HEK293 (cell line): Measurements from ENCODE around the gene SVIL.

Experiments
- CTCF ChIA-PET: fragments of 350-600 bp; formaldehyde crosslinking; extraction: SDS; loops from one replicate; lab custom pipeline; 2021; ENCODE audit warnings: antibody characterized with exemption; lab: Yijun Ruan, JAX
- POLR2A ChIA-PET: fragments of 300-600 bp; formaldehyde crosslinking; extraction: SDS; loops from one replicate; lab custom pipeline; 2020; ENCODE audit warnings: antibody characterized with exemption, inconsistent platforms; lab: Yijun Ruan, JAX
- H3K27ac ChIP-seq: fragments of 200-500 bp; sonication (Bioruptor generic); 2 replicates; pipeline ENCODE4 v1.5.1; 2014; ENCODE audit warnings: low read depth, low read length, control low read depth, inconsistent platforms; ENCODE audit errors: extremely low read depth
- H3K36me3 ChIP-seq, 2 experiments: fragments of 200-500 bp in 1 of 2; sonication (Bioruptor generic) in 1 of 2; 1 replicate in 1 of 2; 2 replicates in 1 of 2; pipeline ENCODE4 v1.5.1; 2014 to 2017; ENCODE audit warnings: inconsistent platforms in 2 of 2, low read length in 2 of 2; ENCODE audit not compliant: control insufficient read depth in 2 of 2, insufficient read depth in 1 of 2
- H3K4me1 ChIP-seq: fragments of 200-500 bp; sonication (Bioruptor generic); 2 replicates; pipeline ENCODE4 v1.5.1; 2014; ENCODE audit warnings: mild to moderate bottlenecking, low read length, inconsistent platforms; ENCODE audit not compliant: control insufficient read depth, insufficient read depth
- H3K4me3 ChIP-seq: 2 replicates; pipeline ENCODE4 v1.5.1; 2011; ENCODE audit warnings: low read depth, mild to moderate bottlenecking, control low read depth, low read length, moderate library complexity
- H3K9me3 ChIP-seq: fragments of 200-500 bp; sonication (Bioruptor generic); 2 replicates; pipeline ENCODE4 v1.5.1; 2014; ENCODE audit warnings: low read depth, low read length, inconsistent platforms; ENCODE audit not compliant: control insufficient read depth, insufficient read depth
- BCL11B ChIP-seq: fragments of 450-650 bp; formaldehyde crosslinking; IDR thresholded peaks from 2 replicates; pipeline ENCODE4 v1.5.1; 2016; ENCODE audit warnings: low read depth, missing biosample characterization, missing genetic modification characterization
- GLIS1 ChIP-seq: fragments of 450-650 bp; formaldehyde crosslinking; IDR thresholded peaks from 2 replicates; pipeline ENCODE4 v1.5.1; 2016; ENCODE audit warnings: missing biosample characterization, missing genetic modification characterization
- PRDM10 ChIP-seq: fragments of 450-650 bp; formaldehyde crosslinking; IDR thresholded peaks from 2 replicates; pipeline ENCODE4 v1.5.1; 2016; ENCODE audit warnings: missing biosample characterization, missing genetic modification characterization
- ZBTB20 ChIP-seq: fragments of 450-650 bp; formaldehyde crosslinking; IDR thresholded peaks from 2 replicates; pipeline ENCODE4 v1.5.1; 2016; ENCODE audit warnings: missing biosample characterization, missing genetic modification characterization
- ZBTB48 ChIP-seq: fragments of 450-650 bp; formaldehyde crosslinking; IDR thresholded peaks from 2 replicates; pipeline ENCODE4 v1.5.1; 2016; ENCODE audit warnings: missing biosample characterization, missing genetic modification characterization
- ZNF18 ChIP-seq: fragments of 450-650 bp; formaldehyde crosslinking; IDR thresholded peaks from 2 replicates; pipeline ENCODE4 v1.5.1; 2016; ENCODE audit warnings: missing biosample characterization, missing genetic modification characterization
- ZNF214 ChIP-seq: fragments of 450-650 bp; formaldehyde crosslinking; IDR thresholded peaks from 2 replicates; pipeline ENCODE4 v1.5.1; 2017; ENCODE audit warnings: missing biosample characterization, mild to moderate bottlenecking, missing genetic modification characterization, borderline replicate concordance
- ZNF266 ChIP-seq: fragments of 450-650 bp; formaldehyde crosslinking; IDR thresholded peaks from 2 replicates; pipeline ENCODE4 v1.5.1; 2016; ENCODE audit warnings: missing biosample characterization, missing genetic modification characterization, low read depth
- ZNF362 ChIP-seq: fragments of 450-650 bp; formaldehyde crosslinking; IDR thresholded peaks from 2 replicates; pipeline ENCODE4 v1.5.1; 2016; ENCODE audit warnings: missing biosample characterization, missing genetic modification characterization
- ZNF37A ChIP-seq: fragments of 450-650 bp; IDR thresholded peaks from 2 replicates; pipeline ENCODE4 v1.5.1; 2018; ENCODE audit warnings: missing biosample characterization, missing genetic modification characterization
- ZNF449 ChIP-seq: fragments of 450-650 bp; formaldehyde crosslinking; IDR thresholded peaks from 2 replicates; pipeline ENCODE4 v1.5.1; 2017; ENCODE audit warnings: missing biosample characterization, mild to moderate bottlenecking, missing genetic modification characterization, moderate library complexity
- ZNF518A ChIP-seq: fragments of 450-650 bp; formaldehyde crosslinking; conservative IDR thresholded peaks from 2 replicates; pipeline ENCODE4 v1.5.1; 2016; ENCODE audit warnings: low read depth, missing biosample characterization, missing genetic modification characterization
- ZNF521 ChIP-seq: fragments of 450-650 bp; formaldehyde crosslinking; IDR thresholded peaks from 2 replicates; pipeline ENCODE4 v1.5.1; 2017; ENCODE audit warnings: missing biosample characterization, mild to moderate bottlenecking, missing genetic modification characterization
- ZNF645 ChIP-seq: fragments of 450-650 bp; formaldehyde crosslinking; IDR thresholded peaks from 2 replicates; pipeline ENCODE4; 2016; ENCODE audit warnings: missing biosample characterization, missing genetic modification characterization
- ZNF704 ChIP-seq: fragments of 450-650 bp; formaldehyde crosslinking; IDR thresholded peaks from 2 replicates; pipeline ENCODE4 v1.5.1; 2016; ENCODE audit warnings: missing biosample characterization, missing genetic modification characterization

The SVIL gene

GRCh38 chr10:29600067-29600466 is 34.7 kb downstream of the SVIL start (continued):
- no peak for TF ChIP-seq ZNF37A (tag by site-specific recombination)
- no peak for TF ChIP-seq ZNF521 (tag by site-specific recombination)
- TF ChIP-seq PRDM10 (tag by site-specific recombination): peak; percentile 11; the same call in 1 of the 2 replicates

- CTCF ChIA-PET: interaction anchor here (0.5 to 1.1 kb wide), 2 partner anchors 30 to 81 kb away, joined by 3 read pairs; no protein-coding TSS in a partner anchor
Measured at GRCh38 chr10:29598851-29599311, 35.9 kb downstream of the SVIL start.

GRCh38 chr10:29596826-29597225 is 37.9 kb downstream of the SVIL start:
- Histone ChIP-seq H3K36me3 (no peaks in the 10 kb centered on the region), H3K4me3 (no peak overlapping the region), H3K9me3 (no peaks in the 10 kb centered on the region), H3K27ac (no peak overlapping the region), H3K4me1 (no peaks in the 10 kb centered on the region)
- ChIA-PET CTCF (no interaction called here), POLR2A (no interaction called here)
- TF ChIP-seq ZNF18 (tag by site-specific recombination) (no peak), BCL11B (tag by site-specific recombination) (no peak), ZNF214 (tag by site-specific recombination) (no peak), ZNF645 (tag by site-specific recombination) (no peak), ZNF266 (tag by site-specific recombination) (no peak), ZBTB48 (tag by site-specific recombination) (no peak), ZNF362 (tag by site-specific recombination) (no peak), ZBTB20 (tag by site-specific recombination) (no peak), ZNF518A (tag by site-specific recombination) (no peak), ZNF704 (tag by site-specific recombination) (no peak)

More at GRCh38 chr10:29598851-29599311, 35.9 kb downstream of the SVIL start:
- TF ChIP-seq ZNF449 (0 out of 2 replicates have a peak, but pooled peaks have one; percentile 54), GLIS1 (tag by site-specific recombination) (no peak)
- POLR2A ChIA-PET: interaction anchor here (0.5 kb wide), 1 partner anchor 49 kb away, joined by 5 read pairs; no protein-coding TSS in a partner anchor
- Histone ChIP-seq H3K36me3 (no peaks in the 10 kb centered on the region), H3K27ac (no peak overlapping the region), H3K9me3 (no peaks in the 10 kb centered on the region), H3K4me1 (no peaks in the 10 kb centered on the region), H3K4me3 (no peak overlapping the region)
